Suprapubic skin (tissue), 4 donors: ENCODE results near the gene RMDN2. TPM values are rescaled to one million over a fixed set of nuclear protein-coding genes. Genes with fewer than 3 reads are reported as not detected.

Experiments
- DNase-seq, 2 donors: peaks; one replicate each; pipeline ENCODE4 v3.0.0-alpha.2; 2019; ENCODE audit warnings: low spot score in 2 of 2
- H3K27ac ChIP-seq: fragments of 200-600 bp; sonication (generic); one replicate; pipeline ENCODE4 v1.5.1; 2019
- H3K27me3 ChIP-seq: fragments of 200-600 bp; sonication (generic); one replicate; pipeline ENCODE4 v1.5.1; 2019
- H3K36me3 ChIP-seq: fragments of 200-600 bp; sonication (generic); one replicate; pipeline ENCODE4 v1.5.1; 2019
- H3K4me1 ChIP-seq: fragments of 200-600 bp; sonication (generic); one replicate; pipeline ENCODE4 v1.5.1; 2019
- H3K4me3 ChIP-seq: fragments of 200-600 bp; sonication (generic); one replicate; pipeline ENCODE4 v1.5.1; 2019; ENCODE audit warnings: mild to moderate bottlenecking
- H3K9me3 ChIP-seq: fragments of 200-600 bp; sonication (generic); one replicate; pipeline ENCODE4 v1.5.1; 2019
- EP300 ChIP-seq: sonication (generic); formaldehyde crosslinking; IDR thresholded peaks from one replicate; pipeline ENCODE4 v1.6.1; 2017; ENCODE audit warnings: antibody characterized with exemption
- POLR2A ChIP-seq, 2 donors: fragments of 450-650 bp; IDR thresholded peaks; one replicate each; pipeline ENCODE4 v1.6.1; 2017; ENCODE audit warnings: antibody characterized with exemption in 2 of 2, mild to moderate bottlenecking in 2 of 2, moderate library complexity in 2 of 2
- POLR2AphosphoS5 ChIP-seq, 3 donors: sonication (generic); formaldehyde crosslinking; IDR thresholded peaks; one replicate each; pipeline ENCODE4 v1.6.1; 2017; ENCODE audit warnings: antibody characterized with exemption in 3 of 3
- WGBS: methylation state at CpG from one replicate; pipeline ENCODE4 v1.1.5; 2018; 5-methylcytosine and 5-hydroxymethylcytosine counted together
- total RNA-seq, 4 donors: library from RNA; depleted of rRNA; stranded (reverse); fragments of >200 nt; gene quantifications; one replicate each; pipeline ENCODE4 v1.1.0, GENCODE V29; 2016
- TF ChIP-seq, protein P1 (sequence below), 2 donors: fragments of 200-600 bp in 1 of 2; fragments of 450-650 bp in 1 of 2; sonication (generic) in 1 of 2; IDR thresholded peaks; one replicate each; pipeline ENCODE4 v1.5.1; 2016 to 2019; ENCODE audit warnings: antibody characterized with exemption in 2 of 2, mild to moderate bottlenecking in 1 of 2, moderate library complexity in 1 of 2

Gene RMDN2
- total RNA-seq, 4 donors from 2014 or later = 4.1 to 6.3 (median 5.0) TPM

DNA sequence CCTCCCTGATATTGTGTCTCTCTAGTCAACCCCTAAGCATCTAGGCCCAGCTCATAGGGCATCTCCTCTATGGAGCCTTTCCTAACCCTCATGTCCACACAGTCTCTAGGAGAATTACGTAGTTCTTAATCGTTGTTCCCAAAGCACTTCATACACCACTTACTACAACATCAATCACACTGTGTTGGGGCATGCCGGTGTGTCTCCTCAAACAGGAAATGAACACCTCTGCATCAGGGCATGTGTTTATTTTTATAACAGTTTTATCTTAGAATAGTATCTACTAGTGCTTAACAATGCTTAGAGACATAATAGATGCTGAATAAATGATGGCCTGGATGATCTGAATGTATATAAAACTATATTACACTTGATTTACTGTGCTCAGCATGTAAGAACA is 131.1 kb downstream of the RMDN2 start:
- Histone ChIP-seq H3K9me3 (no peaks in the 10 kb centered on the region), H3K4me3 (no peak overlapping the region), H3K27me3 (no peaks in the 10 kb centered on the region), H3K27ac (no peak overlapping the region), H3K36me3 (no peaks in the 10 kb centered on the region), H3K4me1 (no peaks in the 10 kb centered on the region)
- TF ChIP-seq EP300 = no peak
- TF ChIP-seq, protein P1, sequence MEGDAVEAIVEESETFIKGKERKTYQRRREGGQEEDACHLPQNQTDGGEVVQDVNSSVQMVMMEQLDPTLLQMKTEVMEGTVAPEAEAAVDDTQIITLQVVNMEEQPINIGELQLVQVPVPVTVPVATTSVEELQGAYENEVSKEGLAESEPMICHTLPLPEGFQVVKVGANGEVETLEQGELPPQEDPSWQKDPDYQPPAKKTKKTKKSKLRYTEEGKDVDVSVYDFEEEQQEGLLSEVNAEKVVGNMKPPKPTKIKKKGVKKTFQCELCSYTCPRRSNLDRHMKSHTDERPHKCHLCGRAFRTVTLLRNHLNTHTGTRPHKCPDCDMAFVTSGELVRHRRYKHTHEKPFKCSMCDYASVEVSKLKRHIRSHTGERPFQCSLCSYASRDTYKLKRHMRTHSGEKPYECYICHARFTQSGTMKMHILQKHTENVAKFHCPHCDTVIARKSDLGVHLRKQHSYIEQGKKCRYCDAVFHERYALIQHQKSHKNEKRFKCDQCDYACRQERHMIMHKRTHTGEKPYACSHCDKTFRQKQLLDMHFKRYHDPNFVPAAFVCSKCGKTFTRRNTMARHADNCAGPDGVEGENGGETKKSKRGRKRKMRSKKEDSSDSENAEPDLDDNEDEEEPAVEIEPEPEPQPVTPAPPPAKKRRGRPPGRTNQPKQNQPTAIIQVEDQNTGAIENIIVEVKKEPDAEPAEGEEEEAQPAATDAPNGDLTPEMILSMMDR (IDR thresholded peaks at IDR 0.05) = no peak
- no peak for TF ChIP-seq POLR2A (IDR thresholded peaks at IDR 0.05)
- no peak for TF ChIP-seq POLR2AphosphoS5 (IDR thresholded peaks at IDR 0.05)
- no peak for DNase-seq
- WGBS = 61% methylated on average over 3 of the region's 3 CpGs

DNA sequence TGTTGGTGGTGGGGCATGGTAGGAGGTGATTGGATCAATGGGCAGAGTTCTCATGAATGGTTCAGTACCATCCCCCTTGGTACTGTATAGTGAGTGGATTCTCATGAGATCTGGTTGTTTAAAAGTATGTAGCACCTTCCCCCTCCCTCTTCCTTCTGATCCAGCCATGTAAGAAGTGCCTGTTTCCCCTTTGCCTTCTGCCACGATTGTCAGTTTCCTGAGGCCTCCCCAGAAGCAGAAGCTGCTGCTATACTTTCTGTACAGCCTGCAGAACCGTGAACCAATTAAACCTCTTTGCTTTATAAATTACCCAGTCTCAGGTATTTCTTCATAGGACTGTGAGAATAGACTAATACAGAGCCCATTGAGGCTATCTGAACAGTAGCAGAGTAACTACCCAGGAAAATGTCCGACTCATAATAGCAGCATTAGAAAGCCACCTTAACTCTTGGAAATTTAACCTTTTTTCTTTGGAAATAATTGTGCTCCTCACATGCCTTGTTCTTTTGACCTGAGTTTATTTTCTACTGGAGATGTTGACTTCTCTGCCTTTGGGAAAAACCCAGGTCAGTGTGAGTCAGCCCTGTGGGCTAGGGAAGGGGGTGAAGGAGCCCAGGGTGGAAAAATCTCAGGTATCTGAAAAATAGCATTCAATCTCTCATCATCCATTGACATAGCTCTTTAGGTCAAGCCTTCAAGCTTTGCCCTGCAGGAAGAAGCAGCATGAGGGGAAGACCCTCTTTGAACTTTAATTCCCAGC is 132.7 kb downstream of the RMDN2 start:
- Histone ChIP-seq H3K9me3 (no peaks in the 10 kb centered on the region), H3K27ac (no peak overlapping the region), H3K27me3 (no peaks in the 10 kb centered on the region), H3K4me1 (no peaks in the 10 kb centered on the region), H3K36me3 (no peaks in the 10 kb centered on the region), H3K4me3 (no peak overlapping the region)
- WGBS = 74% methylated on average over 3 of the region's 3 CpGs
- DNase-seq = no peak
- no peak for TF ChIP-seq POLR2A (IDR thresholded peaks at IDR 0.05)
- TF ChIP-seq, protein P1 (IDR thresholded peaks at IDR 0.05) = no peak
- TF ChIP-seq EP300 = no peak
- TF ChIP-seq POLR2AphosphoS5 (IDR thresholded peaks at IDR 0.05) = no peak

DNA sequence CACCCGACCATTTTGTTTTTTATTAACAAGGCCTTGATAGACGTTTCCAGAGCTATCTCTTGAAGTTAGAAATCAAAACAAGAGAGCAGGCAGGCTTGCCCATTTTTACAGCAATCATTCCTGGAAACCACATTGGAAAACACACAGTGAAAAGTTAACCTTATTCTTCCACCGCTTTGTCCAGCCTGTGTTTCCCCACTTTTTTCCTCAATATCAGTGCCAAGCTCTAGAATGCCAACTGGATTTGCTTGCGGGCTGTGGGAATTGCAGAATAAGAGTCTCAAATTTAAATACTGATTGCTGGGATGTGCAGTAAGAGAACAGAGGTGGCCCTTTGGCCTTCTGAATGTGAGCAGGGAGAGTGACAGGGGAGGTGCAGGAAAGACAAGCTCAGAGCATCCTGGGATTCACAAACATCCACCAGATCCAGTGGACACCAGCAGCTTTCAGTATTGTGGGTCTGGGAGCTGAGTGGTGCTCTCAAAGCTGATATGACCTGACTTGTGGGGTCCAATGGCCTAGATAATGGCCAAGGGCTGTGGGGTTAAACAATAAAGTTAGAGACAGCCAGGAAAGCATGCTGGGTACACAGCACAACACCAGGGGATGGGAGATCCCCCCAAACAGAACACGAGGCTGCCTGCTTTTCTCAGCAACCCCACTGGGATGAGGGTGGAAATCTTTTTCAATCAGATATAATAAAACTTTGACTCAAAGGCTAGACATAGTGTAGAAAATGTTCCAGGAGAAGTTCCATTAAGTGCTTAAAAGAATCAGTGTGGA is 135.3 kb downstream of the RMDN2 start:
- Histone ChIP-seq H3K4me3 (no peak overlapping the region), H3K36me3 (no peaks in the 10 kb centered on the region), H3K4me1 (no peaks in the 10 kb centered on the region), H3K27ac (no peak overlapping the region), H3K9me3 (no peaks in the 10 kb centered on the region), H3K27me3 (no peaks in the 10 kb centered on the region)
- WGBS = 74% methylated on average over 5 of the region's 5 CpGs
- no peak for DNase-seq
- TF ChIP-seq EP300 = no peak
- TF ChIP-seq, protein P1 (IDR thresholded peaks at IDR 0.05) = no peak
- TF ChIP-seq POLR2A (IDR thresholded peaks at IDR 0.05) = no peak
- no peak for TF ChIP-seq POLR2AphosphoS5 (IDR thresholded peaks at IDR 0.05)

DNA sequence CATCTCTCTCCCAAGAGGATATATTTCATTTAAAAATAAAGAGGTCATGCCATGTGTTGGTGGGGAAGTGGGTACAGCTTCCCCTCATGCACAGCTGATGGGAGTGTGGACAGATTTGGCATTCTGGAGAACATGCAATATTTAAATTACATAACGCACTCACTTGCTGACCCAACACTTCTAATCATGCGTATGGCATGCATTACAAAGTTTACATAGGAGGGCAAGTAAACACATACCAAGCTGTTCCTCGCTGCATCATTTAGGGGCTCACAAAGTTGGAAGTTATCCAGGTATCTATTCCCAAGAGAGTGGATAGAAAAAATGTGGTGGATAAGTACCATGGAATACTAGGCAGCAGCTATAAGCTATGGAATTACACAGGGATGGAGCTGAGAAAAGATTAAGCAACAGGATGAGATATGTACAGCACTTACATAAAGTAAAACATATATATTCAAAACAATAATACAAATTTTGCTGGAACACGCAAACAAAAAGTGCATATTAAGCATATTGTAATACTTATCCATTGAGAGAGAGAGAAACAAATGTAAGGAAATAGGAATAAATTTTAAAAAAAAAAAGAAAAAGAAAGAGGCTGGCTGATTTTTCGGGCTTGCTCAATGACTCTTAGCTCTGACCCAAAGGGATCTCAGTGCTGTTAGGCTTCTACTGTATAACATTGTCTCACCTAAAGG is 139.9 kb downstream of the RMDN2 start:
- Histone ChIP-seq H3K27me3 (no peaks in the 10 kb centered on the region), H3K27ac (no peak overlapping the region), H3K4me3 (no peak overlapping the region), H3K9me3 (no peaks in the 10 kb centered on the region), H3K36me3 (no peaks in the 10 kb centered on the region), H3K4me1 (no peaks in the 10 kb centered on the region)
- TF ChIP-seq POLR2A (IDR thresholded peaks at IDR 0.05) = no peak
- TF ChIP-seq, protein P1 (IDR thresholded peaks at IDR 0.05) = no peak
- TF ChIP-seq POLR2AphosphoS5 (IDR thresholded peaks at IDR 0.05) = no peak
- no peak for TF ChIP-seq EP300
- 81% methylated on average over 5 of the region's 5 CpGs for WGBS
- DNase-seq = no peak
